Glutamatergic neuron (in vitro differentiated cells): ENCODE results near the gene COG1. TPM values are rescaled to one million over a fixed set of nuclear protein-coding genes. Genes with fewer than 3 reads are reported as not detected.

Experiments
- DNase-seq: peaks from one replicate; pipeline ENCODE4 v3.0.0; 2022
- H3K27ac Mint-ChIP-seq: one replicate; pipeline ENCODE4 v1.8.0; 2020; ENCODE audit warnings: mild to moderate bottlenecking, mixed read lengths, inconsistent platforms; ENCODE audit not compliant: unreplicated experiment
- H3K27me3 Mint-ChIP-seq: one replicate; pipeline ENCODE4 v1.8.0; 2020; ENCODE audit warnings: mild to moderate bottlenecking, moderate library complexity, mixed read lengths, inconsistent platforms; ENCODE audit not compliant: unreplicated experiment
- H3K36me3 Mint-ChIP-seq: one replicate; pipeline ENCODE4 v1.8.0; 2020; ENCODE audit warnings: mild to moderate bottlenecking, mixed read lengths, inconsistent platforms; ENCODE audit not compliant: unreplicated experiment
- H3K4me1 Mint-ChIP-seq: one replicate; pipeline ENCODE4 v1.8.0; 2020; ENCODE audit warnings: mild to moderate bottlenecking, low read depth, mixed read lengths, inconsistent platforms; ENCODE audit not compliant: unreplicated experiment
- H3K4me3 Mint-ChIP-seq: one replicate; pipeline ENCODE4 v1.8.0; 2020; ENCODE audit warnings: mild to moderate bottlenecking, mixed read lengths, inconsistent platforms; ENCODE audit not compliant: unreplicated experiment
- H3K9me3 Mint-ChIP-seq: one replicate; pipeline ENCODE4 v1.8.0; 2020; ENCODE audit warnings: mild to moderate bottlenecking, moderate library complexity, mixed read lengths, inconsistent platforms; ENCODE audit not compliant: unreplicated experiment
- total RNA-seq: library from RNA; stranded (reverse); fragmentation: NEBNext Ultra II Directional; extraction: Animal tissue kit (Norgen Biotek cat#: 25700); gene quantifications from one replicate; pipeline ENCODE4 v1.2.1, GENCODE V29; 2021; ENCODE audit not compliant: unreplicated experiment
- TF ChIP-seq, protein P1 (sequence below): fragments of 200-600 bp; sonication (generic); IDR thresholded peaks from one replicate; pipeline ENCODE4 v1.5.0; 2021; ENCODE audit not compliant: partially characterized antibody, unreplicated experiment

COG1 gene
- total RNA-seq, 1 donor from 2014 or later, result 43.1 TPM

DNA sequence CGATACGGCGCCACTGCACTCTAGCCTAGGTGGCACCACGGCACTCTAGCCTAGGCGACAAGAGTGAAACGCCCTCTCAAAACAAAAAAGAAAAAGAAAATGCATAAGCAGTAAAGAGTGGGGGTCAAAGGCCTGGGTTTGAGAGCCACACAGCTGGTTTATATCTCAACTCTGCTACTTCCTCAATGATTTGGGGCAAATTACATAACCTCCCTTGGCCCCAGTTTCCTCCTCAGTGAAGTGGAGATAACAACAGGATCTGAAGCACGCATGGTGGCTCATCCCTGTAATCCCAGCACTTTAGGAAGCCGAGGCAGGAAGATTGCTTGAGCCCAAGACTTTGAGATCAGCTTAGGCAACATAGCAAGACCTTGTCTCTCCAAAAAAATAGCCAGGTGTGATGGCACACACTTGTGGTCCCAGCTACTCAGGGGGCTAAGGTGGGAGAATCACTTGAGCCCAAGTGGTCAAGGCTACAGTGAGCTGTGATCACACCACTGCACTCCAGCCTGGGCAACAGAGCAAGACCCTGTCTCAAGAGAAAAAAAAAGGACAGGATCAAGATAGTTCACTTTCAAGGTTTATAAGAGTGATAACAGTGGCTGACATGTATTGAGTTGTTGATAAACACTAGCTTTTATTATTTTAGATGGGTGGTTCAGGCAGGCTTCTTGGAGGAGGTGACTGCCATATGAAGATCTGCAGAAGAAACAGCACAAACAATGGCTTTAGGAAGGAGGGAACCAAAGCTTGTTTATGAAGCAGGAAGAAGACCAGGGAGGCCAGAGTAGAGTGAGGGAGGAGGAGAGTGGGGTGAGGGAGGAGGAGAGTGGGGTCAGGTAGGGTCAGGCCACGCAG lies 8.5 kb upstream of the COG1 start:
- Mint-ChIP-seq H3K27me3 (peaks cover 11% of the 10 kb centered on the region), H3K4me3 (no peak overlapping the region), H3K36me3 (no peaks in the 10 kb centered on the region), H3K27ac (no peak overlapping the region), H3K9me3 (peaks cover 9% of the 10 kb centered on the region), H3K4me1 (peaks cover 24% of the 10 kb centered on the region)
- TF ChIP-seq, protein P1, sequence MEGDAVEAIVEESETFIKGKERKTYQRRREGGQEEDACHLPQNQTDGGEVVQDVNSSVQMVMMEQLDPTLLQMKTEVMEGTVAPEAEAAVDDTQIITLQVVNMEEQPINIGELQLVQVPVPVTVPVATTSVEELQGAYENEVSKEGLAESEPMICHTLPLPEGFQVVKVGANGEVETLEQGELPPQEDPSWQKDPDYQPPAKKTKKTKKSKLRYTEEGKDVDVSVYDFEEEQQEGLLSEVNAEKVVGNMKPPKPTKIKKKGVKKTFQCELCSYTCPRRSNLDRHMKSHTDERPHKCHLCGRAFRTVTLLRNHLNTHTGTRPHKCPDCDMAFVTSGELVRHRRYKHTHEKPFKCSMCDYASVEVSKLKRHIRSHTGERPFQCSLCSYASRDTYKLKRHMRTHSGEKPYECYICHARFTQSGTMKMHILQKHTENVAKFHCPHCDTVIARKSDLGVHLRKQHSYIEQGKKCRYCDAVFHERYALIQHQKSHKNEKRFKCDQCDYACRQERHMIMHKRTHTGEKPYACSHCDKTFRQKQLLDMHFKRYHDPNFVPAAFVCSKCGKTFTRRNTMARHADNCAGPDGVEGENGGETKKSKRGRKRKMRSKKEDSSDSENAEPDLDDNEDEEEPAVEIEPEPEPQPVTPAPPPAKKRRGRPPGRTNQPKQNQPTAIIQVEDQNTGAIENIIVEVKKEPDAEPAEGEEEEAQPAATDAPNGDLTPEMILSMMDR, result no peak
- DNase-seq, result no peak

DNA sequence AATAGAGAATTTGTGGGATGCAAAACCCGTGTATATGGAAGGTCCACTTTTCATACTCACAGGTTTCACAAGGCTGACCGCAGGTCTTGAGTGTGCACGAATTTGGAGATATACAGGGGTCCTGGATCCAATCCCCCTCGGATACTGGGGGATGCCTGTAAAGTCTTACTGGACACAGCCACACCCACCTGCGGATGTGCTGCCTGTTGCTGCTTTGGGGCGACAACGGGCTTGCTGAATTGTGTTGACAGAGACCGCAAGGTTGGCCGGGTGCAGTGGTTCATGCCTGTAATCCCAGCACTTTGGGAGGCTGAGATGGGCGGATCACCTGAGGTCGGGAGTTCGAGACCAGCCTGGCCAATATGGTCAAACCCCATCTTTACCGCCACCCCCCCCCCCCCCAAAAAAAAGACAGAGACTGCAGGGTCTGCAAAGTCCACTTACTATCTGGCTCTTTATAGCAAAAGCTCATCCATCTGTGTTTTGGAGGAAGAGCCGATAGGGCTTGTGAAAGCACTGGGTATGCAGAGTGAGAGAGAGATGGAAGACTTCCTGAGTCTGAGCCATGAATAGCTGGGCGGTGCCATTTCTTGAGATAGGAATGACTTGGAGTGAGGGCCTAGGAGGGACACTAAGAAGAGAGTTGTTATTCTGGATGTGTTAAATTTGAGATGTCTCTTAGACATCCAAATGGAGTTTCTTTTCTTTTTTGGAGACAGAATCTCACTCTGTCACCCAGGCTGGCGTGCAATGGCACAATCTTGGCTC lies 6.4 kb upstream of the COG1 start:
- Mint-ChIP-seq H3K36me3 (no peaks in the 10 kb centered on the region), H3K4me3 (no peak overlapping the region), H3K27me3 (peaks cover 11% of the 10 kb centered on the region), H3K9me3 (peaks cover 10% of the 10 kb centered on the region), H3K27ac (no peak overlapping the region), H3K4me1 (peaks cover 27% of the 10 kb centered on the region)
- DNase-seq, result no peak
- TF ChIP-seq, protein P1, result no peak

DNA sequence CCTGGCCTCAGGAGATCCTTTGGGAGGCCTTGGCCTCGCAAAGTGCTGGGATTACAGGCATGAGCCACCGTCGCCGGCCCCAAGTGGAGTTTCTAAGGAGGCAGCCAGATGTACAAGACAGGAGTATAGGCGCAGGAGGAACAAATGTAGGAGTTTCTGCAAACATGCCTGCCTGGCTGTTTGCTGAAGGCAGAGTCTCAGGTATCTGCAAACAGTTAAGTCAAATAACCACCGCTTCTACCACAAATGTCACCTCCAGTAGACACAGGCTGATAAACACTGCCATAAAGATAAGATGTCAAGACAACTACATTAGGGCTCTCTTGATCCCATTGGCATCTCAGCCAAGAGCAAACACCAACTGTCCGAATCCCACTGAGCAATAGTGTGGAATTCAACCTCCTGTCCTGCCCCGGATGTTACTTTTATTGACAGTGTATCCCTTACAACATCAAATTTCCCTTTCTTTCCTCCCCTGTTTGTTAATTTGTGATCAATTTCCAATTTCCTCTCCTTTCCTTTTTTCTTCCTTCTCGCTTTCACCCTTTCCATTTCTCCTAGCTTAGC lies 5.6 kb upstream of the COG1 start:
- Mint-ChIP-seq H3K27me3 (peaks cover 10% of the 10 kb centered on the region), H3K9me3 (peaks cover 11% of the 10 kb centered on the region), H3K27ac (no peak overlapping the region), H3K4me3 (no peak overlapping the region), H3K36me3 (no peaks in the 10 kb centered on the region), H3K4me1 (peaks cover 27% of the 10 kb centered on the region)
- TF ChIP-seq, protein P1, result no peak
- DNase-seq, result no peak

DNA sequence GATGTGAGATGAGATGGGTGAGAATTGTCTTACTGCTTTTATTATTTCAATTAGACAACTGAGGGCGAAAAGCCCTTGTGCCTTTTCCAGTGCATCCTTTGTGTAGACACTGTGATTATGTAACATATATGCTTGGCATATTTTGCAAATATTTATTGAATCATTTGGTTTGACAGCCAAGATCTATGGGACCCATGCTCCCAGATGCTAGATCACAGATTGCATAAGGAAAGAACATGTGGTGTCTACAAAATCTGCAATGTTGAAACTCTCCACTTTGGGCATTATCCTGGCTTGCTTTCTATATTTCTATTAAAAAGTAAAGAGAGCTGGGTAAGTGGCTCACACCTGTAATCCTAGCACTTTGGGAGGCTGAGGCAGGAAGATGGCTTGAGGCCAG lies 4.8 kb upstream of the COG1 start:
- H3K27me3 Mint-ChIP-seq, result peaks cover 5% of the 10 kb centered on the region
- no peaks in the 10 kb centered on the region for H3K36me3 Mint-ChIP-seq
- no peak overlapping the region for H3K4me3 Mint-ChIP-seq

More for the DNA sequence above, 4.8 kb upstream of the COG1 start:
- H3K4me1 Mint-ChIP-seq, result peaks cover 22% of the 10 kb centered on the region
- TF ChIP-seq, protein P1, result no peak
- no peak overlapping the region for H3K27ac Mint-ChIP-seq
- H3K9me3 Mint-ChIP-seq, result peaks cover 8% of the 10 kb centered on the region
- no peak for DNase-seq
